Spleen (tissue), 11 donors: ENCODE data around the gene NPB. TPM values are rescaled to one million over a fixed set of nuclear protein-coding genes. Genes with fewer than 3 reads are reported as not detected.

ENCODE experiments used
- DNase-seq: peaks from one replicate; pipeline ENCODE4 v3.0.0-alpha.2; 2020
- H3K27ac ChIP-seq, 8 donors: fragments of 200-600 bp; sonication (generic) in 7 of 8; 1 replicate in 4 of 8; 2 replicates in 4 of 8; pipeline versions ENCODE4 v1.5.0 to v1.8.0; 2016 to 2021; ENCODE audit warnings: inconsistent platforms in 4 of 8, mild to moderate bottlenecking in 4 of 8, moderate library complexity in 1 of 8
- H3K27me3 ChIP-seq, 7 donors: fragments of 200-600 bp; sonication (generic) in 6 of 7; replicated peaks in 1 of 7; 1 replicate in 4 of 7; 2 replicates in 3 of 7; pipeline versions ENCODE4 v1.5.0 to v1.8.0; 2016 to 2021; ENCODE audit warnings: inconsistent platforms in 3 of 7, mild to moderate bottlenecking in 1 of 7
- H3K36me3 ChIP-seq, 6 donors: fragments of 200-600 bp; sonication (generic) in 5 of 6; 1 replicate in 4 of 6; 2 replicates in 2 of 6; pipeline versions ENCODE4 v1.5.0 to v1.8.0; 2016 to 2021; ENCODE audit warnings: inconsistent platforms in 2 of 6
- H3K4me1 ChIP-seq, 6 donors: fragments of 200-600 bp; sonication (generic) in 5 of 6; 1 replicate in 3 of 6; 2 replicates in 3 of 6; pipeline versions ENCODE4 v1.5.0 to v1.8.0; 2016 to 2021; ENCODE audit warnings: inconsistent platforms in 3 of 6
- H3K4me3 ChIP-seq, 8 donors: fragments of 200-600 bp; sonication (generic) in 7 of 8; 1 replicate in 4 of 8; 2 replicates in 4 of 8; pipeline versions ENCODE4 v1.5.0 to v1.8.0; 2016 to 2021; ENCODE audit warnings: inconsistent platforms in 4 of 8, mild to moderate bottlenecking in 4 of 8, moderate library complexity in 2 of 8
- H3K9me3 ChIP-seq, 8 donors: fragments of 200-600 bp; sonication (generic) in 7 of 8; 1 replicate in 4 of 8; 2 replicates in 4 of 8; pipeline versions ENCODE4 v1.5.0 to v1.8.0; 2016 to 2021; ENCODE audit warnings: inconsistent platforms in 4 of 8
- POLR2A ChIP-seq, 3 donors: fragments of 450-650 bp; IDR thresholded peaks; one replicate each; pipeline ENCODE4 v1.5.1; 2017; ENCODE audit warnings: antibody characterized with exemption in 3 of 3, mild to moderate bottlenecking in 1 of 3
- POLR2AphosphoS5 ChIP-seq, 3 donors: sonication (generic); formaldehyde crosslinking; IDR thresholded peaks; one replicate each; pipeline ENCODE4 v1.5.1; 2017; ENCODE audit warnings: antibody characterized with exemption in 3 of 3
- WGBS, 5 donors: extraction: QIAGEN DNeasy Blood & Tissue Kit in 3 of 5; methylation state at CpG; one replicate each; pipeline versions ENCODE4 v1.1.5 to v1.1.7; 2013 to 2018; 5-methylcytosine and 5-hydroxymethylcytosine counted together
- intact Hi-C: fragments of 100-400 bp; cut with DNase I; formaldehyde crosslinking; loops from one replicate; pipeline ENCODE4 v1.15.0; 2023; ENCODE audit warnings: low total_unique reads
- polyA plus RNA-seq, 3 donors: library from polyadenylated mRNA; stranded (reverse); fragments of 200-250 nt; gene quantifications; one replicate each; pipeline ENCODE4 v1.2.1, GENCODE V29; 2013
- total RNA-seq, 7 donors: library from RNA; depleted of rRNA in 3 of 7; stranded (reverse); fragments of >200 nt in 3 of 7; fragmentation: NEBNext Ultra II Directional in 4 of 7; extraction: Animal tissue kit (Norgen Biotek cat#: 25700) in 4 of 7; gene quantifications; one replicate each; pipeline versions ENCODE4 v1.1.0 to v1.2.1, GENCODE V29; 2016 to 2021
- TF ChIP-seq, protein P1 (sequence below), 11 experiments: fragments of 200-600 bp in 7 of 11; fragments of 450-650 bp in 4 of 11; sonication (generic) in 4 of 11; IDR thresholded peaks in 8 of 11; conservative IDR thresholded peaks in 3 of 11; 1 replicate in 7 of 11; 2 replicates in 4 of 11; pipeline versions ENCODE4 v1.4.0 to v1.8.0; 2016 to 2021; ENCODE audit warnings: antibody characterized with exemption in 11 of 11, inconsistent platforms in 4 of 11, mild to moderate bottlenecking in 1 of 11
- donor health status: healthy with polysubstance abuse.
- donor health status: DM: no; HTN: no; CAD: no; lungs with moderate emphysema.
- donor health status: DM: no; HTN: no; CAD: no.
- donor health status: Bipolar disorder and iron deficiency.
- donor health status: healthy.
- donor health status: DM: no; HTN: no; CAD: no.
- donor health status: DM: yes; HTN: yes; CAD: no.

Gene NPB
- total and polyA plus RNA-seq, 10 donors, result 0.23 to 4.8 (median 1.5) TPM; not detected in 1

DNA sequence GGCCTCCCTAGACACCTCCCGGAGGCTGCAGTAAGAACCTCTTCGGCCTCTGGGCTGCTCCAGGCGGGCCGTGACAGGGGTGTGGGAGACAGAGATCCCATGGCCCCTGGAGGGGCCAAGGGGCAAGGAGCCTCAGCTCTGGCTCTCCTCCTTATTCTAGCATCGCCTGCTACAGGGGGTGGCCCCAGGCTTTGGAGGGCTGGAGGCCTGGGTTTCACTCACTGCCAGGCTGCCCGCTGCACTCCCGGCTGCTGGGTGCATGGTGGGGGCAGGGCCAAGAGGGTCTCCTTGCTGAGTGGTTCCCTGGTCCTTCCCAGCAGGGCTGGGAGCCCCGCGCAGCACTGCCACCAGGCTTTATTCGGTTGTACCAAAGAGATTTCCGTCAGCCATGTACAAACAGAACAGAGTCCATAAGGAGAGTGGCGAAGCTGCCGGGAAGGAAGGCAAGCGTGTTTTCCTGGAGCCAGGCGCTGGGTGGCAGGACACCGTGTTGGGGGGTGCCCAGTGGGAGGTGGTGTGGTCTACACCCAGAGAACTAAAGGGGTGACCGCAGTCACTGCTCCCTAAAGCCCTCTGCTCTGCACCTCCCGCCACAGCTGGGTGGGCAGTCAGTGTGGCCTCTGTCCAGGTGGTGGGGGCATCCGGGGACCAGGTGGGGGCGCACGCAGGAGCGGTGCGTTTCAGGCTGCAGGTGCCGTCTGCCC lies 2.0 kb downstream of the NPB start:
- Histone ChIP-seq H3K27ac (no peak overlapping the region), H3K4me3 (no peak overlapping the region), H3K4me1 (peaks cover 0 to 24% (median 20%) of the 10 kb centered on the region in 6 donors), H3K27me3 (peaks cover 0 to 29% (median 16%) of the 10 kb centered on the region in 7 donors), H3K9me3 (no peaks in the 10 kb centered on the region), H3K36me3 (peaks cover 0 to 79% (median 31%) of the 10 kb centered on the region in 6 donors)
- TF ChIP-seq POLR2AphosphoS5 (IDR thresholded peaks at IDR 0.05), result no peak
- TF ChIP-seq, protein P1, sequence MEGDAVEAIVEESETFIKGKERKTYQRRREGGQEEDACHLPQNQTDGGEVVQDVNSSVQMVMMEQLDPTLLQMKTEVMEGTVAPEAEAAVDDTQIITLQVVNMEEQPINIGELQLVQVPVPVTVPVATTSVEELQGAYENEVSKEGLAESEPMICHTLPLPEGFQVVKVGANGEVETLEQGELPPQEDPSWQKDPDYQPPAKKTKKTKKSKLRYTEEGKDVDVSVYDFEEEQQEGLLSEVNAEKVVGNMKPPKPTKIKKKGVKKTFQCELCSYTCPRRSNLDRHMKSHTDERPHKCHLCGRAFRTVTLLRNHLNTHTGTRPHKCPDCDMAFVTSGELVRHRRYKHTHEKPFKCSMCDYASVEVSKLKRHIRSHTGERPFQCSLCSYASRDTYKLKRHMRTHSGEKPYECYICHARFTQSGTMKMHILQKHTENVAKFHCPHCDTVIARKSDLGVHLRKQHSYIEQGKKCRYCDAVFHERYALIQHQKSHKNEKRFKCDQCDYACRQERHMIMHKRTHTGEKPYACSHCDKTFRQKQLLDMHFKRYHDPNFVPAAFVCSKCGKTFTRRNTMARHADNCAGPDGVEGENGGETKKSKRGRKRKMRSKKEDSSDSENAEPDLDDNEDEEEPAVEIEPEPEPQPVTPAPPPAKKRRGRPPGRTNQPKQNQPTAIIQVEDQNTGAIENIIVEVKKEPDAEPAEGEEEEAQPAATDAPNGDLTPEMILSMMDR (IDR thresholded peaks at IDR 0.05 in 8 of 11, conservative IDR thresholded peaks at IDR 0.05 in 3 of 11), result no peak
- no peak for TF ChIP-seq POLR2A (IDR thresholded peaks at IDR 0.05)
- intact Hi-C loops, result no loop called here
- DNase-seq, result no peak
- WGBS, 5 donors, result 95 to 97% (median 95%) methylated on average over 21 to 24 of the region's 24 CpGs

- H3K9me3 ChIP-seq, result no peaks in the 10 kb centered on the region
- WGBS, 5 donors, result 90 to 96% (median 94%) methylated on average over 21 to 28 of the region's 28 CpGs
- intact Hi-C loops, result no loop called here
- no peak overlapping the region for H3K27ac ChIP-seq
- H3K36me3 ChIP-seq, result peaks cover 0 to 75% (median 24%) of the 10 kb centered on the region in 6 donors
- H3K27me3 ChIP-seq, result peaks cover 0 to 29% (median 16%) of the 10 kb centered on the region in 7 donors
- no peak for DNase-seq
- H3K4me1 ChIP-seq, result peaks cover 0 to 32% (median 24%) of the 10 kb centered on the region in 6 donors
- TF ChIP-seq POLR2A (IDR thresholded peaks at IDR 0.05), result no peak
- H3K4me3 ChIP-seq, result no peak overlapping the region
Measured at GRCh38 chr17:81904600-81905423, 2.8 kb downstream of the NPB start.

- 94 to 97% (median 96%) methylated on average over 14 to 16 of the region's 16 CpGs for WGBS, 5 donors
- Histone ChIP-seq H3K36me3 (peaks cover 0 to 68% (median 17%) of the 10 kb centered on the region in 6 donors), H3K9me3 (no peaks in the 10 kb centered on the region), H3K27ac (no peak overlapping the region), H3K27me3 (peaks cover 0 to 29% (median 16%) of the 10 kb centered on the region in 7 donors), H3K4me3 (no peak overlapping the region), H3K4me1 (peaks cover 6 to 38% (median 31%) of the 10 kb centered on the region in 6 donors)
- TF ChIP-seq, protein P1 (IDR thresholded peaks at IDR 0.05 in 8 of 11, conservative IDR thresholded peaks at IDR 0.05 in 3 of 11), result no peak
- TF ChIP-seq POLR2A (IDR thresholded peaks at IDR 0.05) (no peak), POLR2AphosphoS5 (IDR thresholded peaks at IDR 0.05) (no peak)
- intact Hi-C loops, result no loop called here
- DNase-seq, result no peak
Measured at GRCh38 chr17:81905424-81905875, 3.4 kb downstream of the NPB start.

DNA sequence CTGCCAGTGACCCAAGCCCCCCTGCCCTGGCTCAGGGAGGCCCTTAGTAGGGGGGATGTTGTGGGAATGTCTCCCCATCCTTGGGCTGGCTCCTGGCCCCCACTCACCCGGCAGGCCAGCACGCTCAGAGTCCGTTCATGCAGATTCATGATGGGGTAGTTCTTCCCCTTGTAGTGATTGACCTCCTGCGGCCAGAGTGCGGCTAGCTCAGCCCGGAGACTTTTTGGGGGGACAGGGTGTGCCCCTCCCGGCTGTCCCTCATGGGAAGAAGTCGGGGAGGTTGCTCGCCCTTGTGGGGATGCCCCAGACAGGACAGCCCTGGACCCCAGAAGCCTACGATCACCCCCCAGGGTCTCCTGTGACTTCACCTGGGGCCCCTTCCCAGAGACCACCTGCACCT lies 4.0 kb downstream of the NPB start:
- peaks cover 8 to 43% (median 35%) of the 10 kb centered on the region in 6 donors for H3K4me1 ChIP-seq
- no peak overlapping the region for H3K27ac ChIP-seq
- TF ChIP-seq, protein P1 (IDR thresholded peaks at IDR 0.05 in 8 of 11, conservative IDR thresholded peaks at IDR 0.05 in 3 of 11), result no peak
- H3K4me3 ChIP-seq, result no peak overlapping the region
- H3K27me3 ChIP-seq, result peaks cover 0 to 26% (median 16%) of the 10 kb centered on the region in 7 donors
- peaks cover 0 to 63% (median 15%) of the 10 kb centered on the region in 6 donors for H3K36me3 ChIP-seq
- DNase-seq, result no peak
- intact Hi-C loops, result no loop called here
- 90 to 99% (median 96%) methylated on average over 10 of the region's 10 CpGs for WGBS, 5 donors
- no peaks in the 10 kb centered on the region for H3K9me3 ChIP-seq
